GM18867 (cell line): ENCODE measurements around the gene ETV3L.
"Not testable (repeated sequence)": the region's sequence is repeated elsewhere in the genome, so short reads cannot be mapped to it uniquely, and the experiment has no call there.

ENCODE experiments used
- ATAC-seq: cut with Tn5 transposase; IDR thresholded peaks from one replicate; pipeline ENCODE4 v1.9.1; 2021; ENCODE audit warnings: mild to moderate bottlenecking, moderate library complexity; ENCODE audit not compliant: unreplicated experiment

ETV3L gene

DNA sequence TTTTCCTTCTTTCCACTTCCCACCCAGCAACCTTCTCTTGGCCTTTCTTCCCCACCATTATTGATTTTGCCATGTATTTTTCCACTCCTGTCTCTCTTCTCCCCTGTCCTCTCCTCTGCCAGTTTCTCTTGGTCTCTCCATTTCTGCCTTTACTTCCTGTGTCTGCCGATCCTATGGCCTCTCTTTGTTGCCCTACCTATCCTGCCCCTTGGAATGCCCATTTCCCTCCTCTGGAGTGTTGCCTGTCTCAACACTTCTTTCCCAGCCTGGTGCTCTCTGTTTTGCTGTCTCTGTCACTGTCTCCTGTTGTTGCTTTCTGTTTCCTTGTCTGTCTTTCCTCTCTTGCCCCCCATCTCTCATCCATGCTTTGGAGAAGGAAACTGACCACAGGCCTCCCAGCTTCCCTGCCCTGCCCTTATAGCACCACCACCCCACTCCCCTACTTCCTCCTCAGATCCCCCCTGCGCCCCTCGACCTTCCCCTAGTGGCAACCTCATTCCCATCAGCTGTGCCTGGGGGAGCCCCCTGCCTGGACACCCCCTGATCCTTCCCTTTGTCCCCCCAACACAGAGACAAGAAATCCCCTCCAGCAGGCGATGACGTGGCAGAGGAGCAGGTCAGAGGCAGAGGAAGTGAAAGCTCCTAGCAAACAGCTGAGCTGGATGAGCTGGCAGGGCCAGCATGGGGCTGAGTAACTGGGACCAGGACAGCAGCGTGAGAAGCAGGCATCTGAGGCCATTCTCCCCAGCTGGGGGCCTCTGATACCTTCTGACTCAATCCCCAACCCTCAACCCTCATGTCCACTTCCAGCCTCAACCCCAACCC, 6.6 kb upstream of the ETV3L start:
- peak; percentile 81 for ATAC-seq

- no peak for ATAC-seq
These were observed 5.8 kb upstream of the ETV3L start for GRCh38 chr1:157105298-157105987.

DNA sequence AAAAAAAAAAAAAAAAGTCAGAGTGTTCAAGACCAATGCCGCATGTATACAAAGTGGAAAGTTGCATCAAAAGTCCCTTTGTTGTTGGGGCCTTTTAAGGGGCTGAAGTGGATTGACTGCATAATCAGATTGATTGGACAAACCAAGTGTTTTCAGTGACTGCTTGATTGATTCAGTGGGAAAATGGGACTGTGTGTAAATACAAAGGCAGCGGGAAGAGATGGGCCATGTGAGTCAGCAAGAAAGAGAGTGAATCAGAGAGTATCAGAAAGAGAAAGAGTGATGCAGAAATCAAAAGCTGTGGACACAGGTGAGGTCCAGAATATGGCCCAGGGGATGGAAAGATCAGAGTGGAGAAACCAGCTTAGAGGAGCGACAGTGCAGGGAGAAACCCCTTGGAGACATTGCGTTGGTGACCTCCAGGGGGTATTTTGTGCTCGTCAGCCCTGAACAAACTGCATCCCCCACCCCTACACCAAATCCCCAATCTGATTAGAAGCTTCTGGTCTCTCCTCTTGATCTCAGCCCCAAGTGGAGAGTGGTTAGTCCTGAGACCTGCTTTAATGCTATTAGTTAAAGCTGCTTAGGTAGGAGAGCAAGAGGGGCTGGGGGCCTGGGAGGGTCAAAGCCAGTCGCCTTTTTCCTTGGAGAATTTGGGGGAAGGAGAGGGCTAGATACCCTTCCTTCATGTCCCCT, 5.1 kb upstream of the ETV3L start:
- ATAC-seq = no peak

DNA sequence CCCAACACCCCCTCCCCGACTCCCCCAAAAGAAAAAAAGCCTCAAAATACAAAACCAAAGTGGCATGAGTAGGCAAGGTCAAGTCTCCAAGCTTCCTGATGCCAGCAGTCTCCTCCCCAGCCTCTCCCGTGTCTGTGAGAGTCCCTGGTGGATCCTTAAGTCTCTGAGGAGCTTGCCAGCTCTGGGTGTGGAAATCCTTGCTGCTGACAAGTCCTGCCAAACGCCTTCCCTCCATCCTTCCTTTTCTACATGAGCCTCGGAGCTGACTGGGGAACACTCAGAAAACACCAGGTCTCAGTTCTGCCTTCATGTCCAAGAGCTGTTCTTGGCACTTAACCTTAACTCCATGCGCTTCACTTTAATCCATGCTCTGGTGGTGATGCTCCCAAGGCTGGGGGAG, 3.7 kb upstream of the ETV3L start:
- ATAC-seq = no peak

DNA sequence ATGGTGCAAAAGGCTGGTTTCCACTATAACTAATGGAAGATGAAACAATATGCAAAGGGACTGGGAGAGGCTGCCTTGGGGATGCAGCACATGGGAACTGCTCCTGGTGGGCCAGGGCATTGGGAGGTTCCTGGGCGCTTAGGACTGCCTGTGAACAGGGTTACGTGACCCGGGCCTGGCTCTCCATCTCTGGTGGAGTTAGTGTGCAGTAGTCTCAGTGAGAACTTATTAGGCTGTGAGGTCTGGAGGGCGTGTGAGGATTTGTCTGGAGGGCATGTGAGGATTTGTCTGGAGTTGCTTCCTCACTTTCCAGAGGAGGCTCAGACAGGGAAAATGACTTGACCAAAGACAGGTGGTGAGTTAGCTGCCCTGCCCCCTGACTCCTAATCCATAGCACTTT, 1.5 kb upstream of the ETV3L start:
- ATAC-seq = no peak

DNA sequence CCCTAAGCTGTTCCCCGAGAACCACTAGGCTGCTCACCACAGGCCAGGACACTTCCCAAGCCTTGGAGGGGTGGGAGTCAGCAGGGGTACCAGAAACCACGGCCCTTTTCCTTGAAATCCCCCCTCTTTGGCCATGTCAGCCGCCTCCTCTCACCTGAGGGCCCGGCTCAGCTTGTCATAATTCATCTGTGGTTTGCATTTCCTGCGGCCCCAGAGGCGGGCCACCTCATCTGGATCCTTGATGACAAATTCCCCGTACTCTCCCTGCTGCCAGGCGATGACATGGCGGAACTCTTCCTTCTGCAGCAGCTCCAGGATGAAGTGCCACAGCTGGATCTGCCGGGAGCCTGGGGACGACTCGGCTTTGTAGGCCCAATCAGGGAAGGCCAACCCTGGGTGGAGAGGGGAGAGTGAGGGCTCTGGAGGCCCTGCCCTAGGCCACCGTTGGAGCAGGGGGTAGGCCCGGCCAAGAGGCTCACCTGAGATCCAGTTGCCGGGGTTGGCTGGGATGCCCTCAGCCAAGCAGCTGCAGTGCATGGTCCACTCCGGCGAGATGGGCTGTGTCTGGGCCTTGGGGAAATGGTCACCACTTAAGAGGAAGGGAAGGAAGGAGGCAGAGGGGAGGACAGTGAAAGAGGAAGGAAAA, 498 bp downstream of the ETV3L start:
- ATAC-seq = not testable (repeated sequence)

- ATAC-seq = no peak
These were observed 1.1 kb downstream of the ETV3L start for GRCh38 chr1:157098519-157098918.

GRCh38 chr1:157097692-157098091, 1.9 kb downstream of the ETV3L start:
- no peak for ATAC-seq

GRCh38 chr1:157096881-157097280, 2.7 kb downstream of the ETV3L start:
- no peak for ATAC-seq

GRCh38 chr1:157095551-157095950, 4.1 kb downstream of the ETV3L start:
- ATAC-seq = no peak

- no peak for ATAC-seq
These were observed 4.5 kb downstream of the ETV3L start for GRCh38 chr1:157095091-157095490.

GRCh38 chr1:157092831-157093230, 6.8 kb downstream of the ETV3L start:
- ATAC-seq = no peak

DNA sequence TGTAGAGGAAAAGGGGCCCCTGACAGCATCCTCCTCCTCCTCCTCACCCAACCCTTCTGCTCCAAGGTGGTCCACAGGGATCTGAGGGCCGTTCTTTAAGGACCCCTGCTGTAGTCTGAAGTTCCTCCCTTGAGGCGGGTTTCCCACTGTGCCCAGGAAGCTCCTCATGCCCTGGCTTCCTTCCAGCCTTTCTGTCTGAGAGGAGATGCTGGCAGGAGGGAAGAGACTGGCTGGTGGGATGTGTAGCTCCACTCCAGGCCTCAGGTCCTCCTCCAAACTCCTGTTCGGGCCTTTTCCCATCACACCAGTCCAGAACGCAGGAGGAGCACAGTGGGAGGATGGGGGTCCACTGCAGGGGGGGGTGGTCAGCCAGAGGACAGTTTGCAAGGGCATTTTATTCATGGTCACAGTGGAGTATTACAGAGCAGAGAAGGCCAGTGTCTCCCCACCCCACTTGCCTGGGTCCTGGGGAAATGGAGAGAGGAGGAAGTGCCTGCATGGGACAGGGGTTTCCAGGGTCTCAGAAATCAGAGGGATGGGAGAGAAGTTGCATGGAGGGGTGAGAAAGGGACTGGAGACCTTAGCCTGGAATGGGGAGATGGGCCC, 7.8 kb downstream of the ETV3L start:
- ATAC-seq = no peak

GRCh38 chr1:157091186-157091585, 8.4 kb downstream of the ETV3L start:
- ATAC-seq = no peak

DNA sequence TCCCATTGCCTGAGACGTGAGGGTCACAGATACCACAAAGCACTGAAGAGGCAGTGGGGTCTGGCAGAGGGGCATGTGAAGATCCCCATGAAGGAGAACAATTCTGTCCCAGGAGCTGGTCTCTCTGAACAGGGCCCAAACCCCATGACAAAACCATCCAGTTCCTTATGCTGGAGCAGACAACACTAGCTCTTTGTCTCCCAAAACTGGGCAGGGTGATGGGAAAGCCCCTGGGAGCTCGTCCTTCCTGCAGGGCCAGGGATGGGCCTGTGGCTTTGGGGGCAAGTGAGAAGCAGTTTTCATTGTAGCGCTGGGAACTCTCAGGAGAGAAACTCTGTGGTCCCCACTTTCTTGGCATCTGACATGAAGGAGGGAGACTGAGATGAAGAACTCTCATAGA, 8.8 kb downstream of the ETV3L start:
- no peak for ATAC-seq

GRCh38 chr1:157090196-157090647, 9.4 kb downstream of the ETV3L start:
- peak; percentile 40 for ATAC-seq

DNA sequence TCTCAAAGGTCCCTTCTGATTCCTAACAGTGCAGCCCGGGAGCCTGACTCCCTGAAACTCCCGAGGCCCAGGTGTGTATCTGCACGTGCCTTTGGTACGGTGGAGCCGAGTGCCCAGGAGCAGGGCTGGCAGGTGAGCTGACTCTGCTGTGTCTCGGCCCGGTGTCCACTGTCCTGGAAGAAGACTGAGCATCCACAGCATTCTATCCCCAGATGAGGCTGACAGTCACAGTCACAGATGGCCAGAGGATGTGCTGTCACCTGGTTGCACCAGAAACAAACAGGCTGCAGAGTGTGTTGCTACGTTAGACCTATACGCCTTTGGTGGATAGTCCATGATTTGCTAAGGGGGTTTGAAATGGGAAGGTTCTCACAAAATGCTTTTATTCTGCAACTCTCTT, 9.8 kb downstream of the ETV3L start:
- ATAC-seq = no peak

DNA sequence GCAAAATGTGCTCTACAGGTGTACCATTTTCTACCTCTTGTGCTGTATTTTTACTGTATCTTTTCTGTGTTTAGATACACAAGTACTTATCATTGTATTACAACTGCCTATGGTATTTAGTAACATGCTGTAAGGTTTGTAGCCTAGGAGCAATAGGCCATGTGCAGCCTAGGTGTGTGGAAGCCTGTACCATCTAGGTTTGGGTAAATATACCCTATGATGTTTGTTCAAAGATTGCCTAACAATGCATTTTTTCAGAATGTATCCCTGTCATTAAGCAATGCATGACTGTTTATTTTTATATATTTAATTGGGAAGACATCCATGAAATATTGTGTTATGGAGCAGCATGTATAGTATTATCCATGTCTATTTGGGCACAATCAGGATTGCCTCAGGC, 11.0 kb downstream of the ETV3L start:
- no peak for ATAC-seq

DNA sequence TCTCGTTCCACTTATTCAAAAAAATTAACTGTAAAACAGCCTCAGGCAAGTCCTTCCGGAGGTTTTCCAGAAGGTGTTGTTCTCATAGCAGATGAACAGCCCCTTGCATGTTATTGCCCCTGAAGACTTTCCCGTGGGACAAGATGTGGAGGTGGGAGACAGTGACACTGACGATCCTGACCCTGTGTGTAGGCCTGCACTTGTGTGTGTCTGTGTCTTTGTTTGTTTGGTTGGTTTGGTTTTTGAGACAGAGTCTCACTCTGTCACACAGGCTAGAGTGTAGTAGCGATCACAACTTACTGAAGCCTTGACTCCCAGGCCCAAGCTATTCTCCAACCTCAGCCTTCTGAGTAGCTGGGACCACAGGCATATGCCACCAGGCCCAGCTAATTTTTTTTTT, 12.6 kb downstream of the ETV3L start:
- ATAC-seq = no peak

DNA sequence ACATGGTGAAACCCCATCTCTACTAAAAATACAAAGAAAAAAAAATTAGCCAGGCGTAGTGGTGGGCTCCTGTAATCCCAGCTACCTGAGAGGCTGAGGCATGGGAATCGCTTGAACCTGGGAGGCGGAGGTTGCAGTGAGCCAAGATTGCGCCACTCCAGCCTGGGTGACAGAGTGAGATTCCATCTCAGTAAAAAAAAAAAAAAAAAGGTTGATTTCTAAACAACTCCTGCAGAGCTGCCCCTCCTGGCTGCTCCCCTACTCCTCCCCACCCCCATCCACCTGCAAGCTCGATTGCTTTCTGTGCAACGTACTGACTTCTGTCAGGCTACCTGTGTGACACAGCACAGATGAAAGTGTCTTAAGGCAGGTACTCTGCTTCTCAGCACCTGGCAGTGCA, 13.3 kb downstream of the ETV3L start:
- no peak for ATAC-seq

GRCh38 chr1:157085421-157085820, 14.2 kb downstream of the ETV3L start:
- no peak for ATAC-seq
